ENCODE results near the gene AFM.
A peak's percentile ranks its signal among the peaks of the same experiment; 100 is the strongest.
"Not testable (repeated sequence)": the region's sequence is repeated elsewhere in the genome, so short reads cannot be mapped to it uniquely, and the experiment has no call there.

The AFM gene

GRCh38 chr4:73518340-73518739 lies 36.8 kb downstream of the AFM start:
- DNase-seq = no peak

DNA sequence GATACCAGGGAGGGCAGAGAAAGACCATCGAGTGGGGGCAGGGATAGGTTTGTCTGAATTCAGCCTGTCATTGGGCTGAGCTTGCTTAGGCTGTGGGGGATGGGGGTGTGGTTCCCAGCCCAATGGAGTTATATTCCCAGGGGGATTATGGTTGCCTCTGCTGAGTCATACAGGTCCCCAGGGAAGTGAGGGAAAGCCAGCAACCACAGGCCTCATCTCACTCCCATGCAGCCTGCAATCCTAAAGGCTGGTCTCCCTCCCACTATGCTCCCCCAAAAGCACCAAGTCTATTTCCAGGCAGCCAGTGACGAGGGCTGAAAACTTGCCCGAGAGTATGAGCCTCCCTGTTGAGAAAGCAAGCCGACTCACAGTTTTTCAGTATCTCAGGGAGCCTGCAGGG lies 39.3 kb downstream of the AFM start:
- no peak for DNase-seq

GRCh38 chr4:73523126-73523525 lies 41.6 kb downstream of the AFM start:
- DNase-seq = no peak

GRCh38 chr4:73525611-73526010 lies 44.1 kb downstream of the AFM start:
- no peak for DNase-seq

- DNase-seq = no peak
These were observed 45.7 kb downstream of the AFM start for GRCh38 chr4:73527196-73527595.

DNA sequence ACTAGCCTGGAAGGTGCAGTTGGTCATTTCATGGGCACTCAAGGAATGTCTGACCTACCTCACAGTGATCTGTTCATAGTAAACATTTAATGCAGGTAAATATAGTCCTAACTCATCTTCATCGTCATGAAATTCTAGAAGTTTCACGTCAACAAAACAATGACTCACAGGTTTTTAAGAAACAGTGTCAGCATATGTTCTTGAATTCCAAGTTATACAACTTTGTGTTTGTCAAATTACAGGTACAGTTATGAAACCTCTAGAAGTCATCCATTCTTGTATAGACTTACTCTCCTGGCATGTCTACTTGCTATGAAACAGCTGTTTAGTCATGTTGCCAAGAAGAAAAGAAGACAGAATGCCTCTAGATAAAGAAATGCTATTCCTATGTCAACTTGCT lies 46.6 kb downstream of the AFM start:
- DNase-seq = no peak

DNA sequence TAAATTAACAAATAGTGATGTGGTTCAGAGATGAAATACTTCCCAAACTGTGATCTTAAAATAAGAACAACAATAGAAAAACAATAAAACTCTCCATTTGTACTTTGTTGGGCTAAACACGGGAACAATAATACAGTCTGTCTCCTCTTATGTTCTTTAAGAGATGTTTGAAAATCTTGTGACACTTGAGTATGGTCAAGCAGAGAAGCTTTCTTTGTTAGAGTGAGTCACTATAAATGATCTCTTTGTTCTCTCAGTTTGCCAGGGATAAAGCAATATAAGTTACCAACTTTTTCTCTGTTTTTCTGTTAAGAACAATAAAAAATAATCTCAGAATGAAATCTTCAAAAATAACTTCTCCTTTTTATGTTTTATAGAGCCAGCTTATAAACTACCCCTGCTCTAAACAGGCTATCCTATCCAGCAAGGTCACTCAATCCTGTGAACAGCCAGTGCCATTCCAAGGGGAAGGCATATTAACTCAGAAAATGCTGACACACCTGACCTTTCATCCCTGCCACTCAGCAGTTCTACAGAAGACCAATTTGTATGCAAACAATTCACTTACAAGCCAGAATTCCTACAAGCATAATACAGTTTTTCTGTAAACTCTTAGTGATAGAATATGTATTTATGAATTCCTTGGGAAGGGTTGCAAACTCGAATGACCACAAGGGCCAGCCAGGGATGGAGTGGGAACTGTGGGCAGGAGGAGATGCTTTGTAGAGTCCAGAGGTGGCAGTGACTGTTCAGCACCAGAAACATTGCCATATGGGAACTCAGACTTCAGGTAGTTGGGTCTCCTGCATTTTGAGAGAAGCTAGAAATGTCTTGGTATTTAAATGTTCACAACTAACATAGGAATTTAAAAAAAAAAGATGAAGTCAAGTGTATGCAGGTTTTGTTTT lies 52.2 kb downstream of the AFM start:
- no peak for DNase-seq

DNA sequence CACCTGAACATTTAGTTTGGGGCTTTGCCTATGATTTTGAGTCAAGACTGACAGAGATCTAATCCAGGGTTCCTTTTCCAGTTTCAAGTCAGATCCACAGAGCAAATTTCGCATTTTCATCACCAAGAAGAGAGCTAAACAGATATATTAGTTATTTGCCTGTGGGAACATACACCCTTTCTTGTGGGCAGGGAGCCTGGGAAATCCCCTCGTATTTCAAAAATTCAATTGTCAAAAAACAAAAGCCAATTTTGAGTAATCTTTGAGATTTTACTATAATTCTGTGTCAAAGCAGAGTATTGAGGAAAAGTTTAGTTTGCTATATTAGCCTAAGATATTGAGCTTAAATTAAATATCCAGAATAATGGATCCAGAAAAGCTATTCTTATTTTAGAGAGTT lies 56.6 kb downstream of the AFM start:
- no peak for DNase-seq

DNA sequence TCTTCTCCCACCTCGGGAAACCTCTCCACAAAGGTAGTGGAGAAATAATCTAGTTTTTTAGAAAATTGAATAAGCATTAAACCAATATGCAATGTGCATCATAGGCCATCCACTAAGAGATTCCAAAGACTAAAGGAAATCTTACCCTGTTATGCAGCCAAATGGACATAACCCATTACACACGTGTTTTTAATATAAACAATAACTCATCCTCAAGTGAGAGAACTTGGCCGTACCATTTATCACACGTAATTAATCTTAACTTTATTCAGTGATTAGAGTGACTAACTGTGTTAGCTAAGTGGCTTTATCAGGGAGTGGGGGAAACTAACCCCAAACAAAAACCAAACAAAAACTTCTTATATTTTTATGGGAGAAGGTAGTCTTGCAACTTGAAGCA lies 57.8 kb downstream of the AFM start:
- DNase-seq = no peak

GRCh38 chr4:73540826-73541225 lies 59.3 kb downstream of the AFM start:
- DNase-seq = no peak

DNA sequence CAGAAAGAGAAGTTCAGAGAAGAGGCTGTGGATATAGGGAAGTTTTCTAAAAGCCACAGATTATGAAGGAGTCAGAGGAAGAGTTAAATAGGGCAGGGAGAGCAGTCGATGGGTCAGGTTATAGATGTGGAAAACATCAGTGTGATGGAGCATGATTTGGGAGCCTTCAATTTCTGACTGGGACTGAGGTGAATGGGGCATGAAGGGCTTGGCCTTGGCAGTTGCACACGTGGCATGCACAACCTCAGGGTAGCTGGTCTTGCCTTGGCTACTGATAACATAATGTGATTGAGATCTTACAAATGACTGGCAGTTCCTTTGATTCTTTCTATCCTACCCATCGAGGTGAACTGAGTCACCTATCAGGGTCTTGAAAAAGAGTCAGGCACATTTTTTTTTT lies 59.7 kb downstream of the AFM start:
- peak; percentile 19 for DNase-seq

DNA sequence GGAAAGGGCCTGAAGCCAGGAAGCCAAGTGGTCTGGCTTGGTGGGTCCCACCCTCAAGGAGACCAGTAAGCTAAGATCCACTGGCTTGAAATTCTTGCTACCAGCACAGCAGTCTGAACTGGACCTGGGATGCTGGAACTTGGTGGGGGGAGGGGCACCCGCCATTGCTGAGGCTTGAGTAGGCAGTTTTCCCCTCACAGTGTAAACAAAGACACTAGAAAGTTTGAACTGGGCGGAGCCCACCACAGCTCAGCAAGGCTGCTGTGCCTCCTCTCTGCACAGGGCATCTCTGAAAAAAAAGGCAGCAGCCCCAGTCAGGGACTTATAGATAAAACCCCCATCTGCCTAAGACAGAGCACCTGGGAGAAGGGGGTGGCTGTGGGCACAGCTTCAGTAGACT lies 63.1 kb downstream of the AFM start:
- no peak for DNase-seq

- DNase-seq = not testable (repeated sequence)
These were observed 69.3 kb downstream of the AFM start for GRCh38 chr4:73550865-73551264.
